IMR-90 (cell line): ENCODE measurements around the gene DHDH. TPM values are rescaled to one million over a fixed set of nuclear protein-coding genes. Genes with fewer than 3 reads are reported as not detected.

Experiments used
- ATAC-seq: fragments of 200-7000 bp; cut with Tn5 transposase; 2 replicates; pipeline ENCODE4 v1.9.1; 2020; ENCODE audit warnings: low read depth, mild to moderate bottlenecking, moderate library complexity
- BruUV-seq: library from RNA; stranded (reverse); fragments of 400-500 nt; replicated peaks from 2 replicates; lab custom pipeline; 2021; lab: Mats Ljungman, UMichigan
- CTCF ChIA-PET: fragments of 300-600 bp; formaldehyde crosslinking; extraction: SDS; loops from one replicate; lab custom pipeline; 2021; ENCODE audit warnings: antibody characterized with exemption; lab: Yijun Ruan, JAX
- POLR2A ChIA-PET: fragments of 300-600 bp; sonication (Branson Sonifier 250); formaldehyde crosslinking; loops from one replicate; lab custom pipeline; 2022; ENCODE audit warnings: antibody characterized with exemption; ENCODE audit not compliant: unreplicated experiment; lab: Charles Lee
- DNase-seq: peaks from one replicate; pipeline ENCODE4 v3.0.0; 2013
- H2AFZ ChIP-seq: replicated peaks from 2 replicates; pipeline ENCODE3; 2013; ENCODE audit warnings: low read length, mild to moderate bottlenecking; ENCODE audit not compliant: poor library complexity
- H2AK5ac ChIP-seq: 2 replicates; pipeline ENCODE4 v1.6.1; 2013; ENCODE audit warnings: low read depth, low read length, inconsistent platforms
- H2AK9ac ChIP-seq: replicated peaks from 2 replicates; pipeline ENCODE3; 2013; ENCODE audit warnings: mild to moderate bottlenecking, low read depth, low read length, moderate library complexity; ENCODE audit not compliant: poor library complexity
- H2BK120ac ChIP-seq: 2 replicates; pipeline ENCODE4 v1.6.1; 2013; ENCODE audit warnings: low read depth, low read length, inconsistent platforms
- H2BK15ac ChIP-seq: 3 replicates; pipeline ENCODE4 v1.6.1; 2013; ENCODE audit warnings: low read depth, low read length, inconsistent platforms
- H2BK20ac ChIP-seq: 2 replicates; pipeline ENCODE4 v1.6.1; 2013; ENCODE audit warnings: low read depth, mild to moderate bottlenecking, inconsistent platforms, low read length, moderate library complexity
- H2BK5ac ChIP-seq: 2 replicates; pipeline ENCODE4 v1.6.1; 2013; ENCODE audit warnings: mild to moderate bottlenecking, low read depth, low read length, inconsistent platforms; ENCODE audit not compliant: poor library complexity, severe bottlenecking
- H3K14ac ChIP-seq: replicated peaks from 2 replicates; pipeline ENCODE4 v1.6.1; 2013; ENCODE audit warnings: low read depth, low read length, inconsistent platforms
- H3K18ac ChIP-seq: 2 replicates; pipeline ENCODE4 v1.6.1; 2013; ENCODE audit warnings: low read depth, low read length, control low read depth
- H3K23ac ChIP-seq: 2 replicates; pipeline ENCODE4 v1.6.1; 2013; ENCODE audit warnings: low read depth, low read length, inconsistent platforms
- H3K27ac ChIP-seq: 2 replicates; pipeline ENCODE4 v1.5.1; 2013; ENCODE audit warnings: mild to moderate bottlenecking, control low read depth, low read length; ENCODE audit not compliant: insufficient read depth
- H3K27me3 ChIP-seq: 2 replicates; pipeline ENCODE4 v1.6.1; 2013; ENCODE audit warnings: low read length; ENCODE audit not compliant: control insufficient read depth, insufficient read depth
- H3K36me3 ChIP-seq: 2 replicates; pipeline ENCODE4 v1.6.1; 2013; ENCODE audit warnings: low read length, mixed read lengths; ENCODE audit not compliant: control insufficient read depth, insufficient read depth
- H3K4ac ChIP-seq: 2 replicates; pipeline ENCODE4 v1.6.1; 2013; ENCODE audit warnings: low read depth, low read length, inconsistent platforms
- H3K4me1 ChIP-seq: 2 replicates; pipeline ENCODE4 v1.6.1; 2013; ENCODE audit warnings: low read length, mixed read lengths; ENCODE audit not compliant: control insufficient read depth, insufficient read depth
- H3K4me2 ChIP-seq: 2 replicates; pipeline ENCODE4 v1.6.1; 2013; ENCODE audit warnings: low read depth, mild to moderate bottlenecking, control low read depth, low read length, moderate library complexity
- H3K4me3 ChIP-seq: 2 replicates; pipeline ENCODE4 v1.5.1; 2013; ENCODE audit warnings: low read depth, mild to moderate bottlenecking, control low read depth, low read length, moderate library complexity; ENCODE audit not compliant: insufficient read depth
- H3K56ac ChIP-seq: 2 replicates; pipeline ENCODE4 v1.6.1; 2013; ENCODE audit warnings: low read length, inconsistent platforms; ENCODE audit not compliant: insufficient read depth; ENCODE audit errors: extremely low read depth
- H3K79me1 ChIP-seq, 2 experiments: 2 replicates each; pipeline ENCODE4 v1.6.1; 2013; ENCODE audit warnings: low read length in 2 of 2, inconsistent platforms in 1 of 2, low read depth in 1 of 2
- H3K9ac ChIP-seq: 2 replicates; pipeline ENCODE4 v1.6.1; 2013; ENCODE audit warnings: low read depth, low read length, control low read depth
- H3K9me1 ChIP-seq: 2 replicates; pipeline ENCODE4 v1.6.1; 2013; ENCODE audit warnings: low read length, inconsistent platforms; ENCODE audit not compliant: insufficient read depth
- H3K9me3 ChIP-seq: 2 replicates; pipeline ENCODE4 v1.6.1; 2013; ENCODE audit warnings: low read length; ENCODE audit not compliant: control insufficient read depth, insufficient read depth
- H4K20me1 ChIP-seq: 2 replicates; pipeline ENCODE4 v1.6.1; 2013; ENCODE audit warnings: low read length, inconsistent platforms; ENCODE audit not compliant: insufficient read depth
- H4K5ac ChIP-seq: 2 replicates; pipeline ENCODE4 v1.6.1; 2013; ENCODE audit warnings: mild to moderate bottlenecking, low read depth, low read length, control low read depth
- H4K8ac ChIP-seq, 2 experiments: 2 replicates each; pipeline ENCODE4 v1.6.1; 2013; ENCODE audit warnings: low read depth in 2 of 2, low read length in 2 of 2, control low read depth in 1 of 2, inconsistent platforms in 1 of 2
- H4K91ac ChIP-seq: 2 replicates; pipeline ENCODE4 v1.6.1; 2013; ENCODE audit warnings: low read depth, low read length, inconsistent platforms; ENCODE audit not compliant: insufficient read depth
- BHLHE40 ChIP-seq: fragments of 150-350 bp; IDR thresholded peaks from 2 replicates; pipeline ENCODE4 v1.6.1; 2016; ENCODE audit warnings: mild to moderate bottlenecking, low read depth, low read length
- CEBPB ChIP-seq: IDR thresholded peaks from 2 replicates; pipeline ENCODE4 v1.6.1; 2012; ENCODE audit warnings: low read depth, low read length, improper control_type of control experiment
- MAZ ChIP-seq: IDR thresholded peaks from 2 replicates; pipeline ENCODE4 v1.6.1; 2012; ENCODE audit warnings: low read depth, mild to moderate bottlenecking, low read length, improper control_type of control experiment, moderate library complexity, borderline replicate concordance
- NFE2L2 ChIP-seq: fragments of 150-350 bp; IDR thresholded peaks from 2 replicates; pipeline ENCODE4 v1.6.1; 2016; ENCODE audit warnings: low read depth, mild to moderate bottlenecking, low read length
- POLR2A ChIP-seq: IDR thresholded peaks from 2 replicates; pipeline ENCODE4 v1.6.1; 2012; ENCODE audit warnings: mild to moderate bottlenecking, low read depth, low read length
- RAD21 ChIP-seq: IDR thresholded peaks from 2 replicates; pipeline ENCODE4 v1.6.1; 2012; ENCODE audit warnings: low read length, improper control_type of control experiment
- RFX5 ChIP-seq: IDR thresholded peaks from 2 replicates; pipeline ENCODE4 v1.8.0; 2012; ENCODE audit warnings: low read depth, mild to moderate bottlenecking, low read length, moderate library complexity
- WGBS, 2 experiments: methylation state at CpG; one replicate each; pipeline versions ENCODE4 v1.1.5 to v1.1.7; 2013; ENCODE audit warnings: missing lambda C conversion rate in 2 of 2; ENCODE audit not compliant: insufficient read length in 1 of 2; ENCODE audit errors: extremely low coverage in 2 of 2; 5-methylcytosine and 5-hydroxymethylcytosine counted together
- dilution Hi-C: fragments of 300-500 bp; cut with HindIII; formaldehyde crosslinking; loops from one replicate; pipeline ENCODE4 v1.14.3; 2018; ENCODE audit warnings: low sequenced_read_pairs; ENCODE audit not compliant: unreplicated experiment
- in situ Hi-C: fragments of 300-500 bp; cut with MboI; formaldehyde crosslinking; loops from 3 replicates; pipeline ENCODE4 v1.14.3; 2019; ENCODE audit warnings: low sequenced_read_pairs, inconsistent platforms, mixed read lengths
- intact Hi-C: fragments of 100-400 bp; cut with micrococcal nuclease; formaldehyde crosslinking; loops from 2 replicates; pipeline ENCODE4 v1.10.0; 2022
- polyA plus RNA-seq, 3 experiments: library from polyadenylated mRNA; depleted of rRNA; stranded (reverse); fragments of >200 nt; gene quantifications; 2 replicates each; pipeline ENCODE4 v1.2.3, GENCODE V29; 2012; ENCODE audit warnings: low replicate concordance in 1 of 3
- total RNA-seq: library from RNA; depleted of rRNA; stranded (reverse); fragments of >200 nt; gene quantifications from 2 replicates; pipeline ENCODE4 v1.2.3, GENCODE V29; 2012

Gene DHDH
- total and polyA plus RNA-seq, 2 of the 4 experiments (the other 2 are of a cell fraction) = 0.36 to 0.53 TPM

DNA sequence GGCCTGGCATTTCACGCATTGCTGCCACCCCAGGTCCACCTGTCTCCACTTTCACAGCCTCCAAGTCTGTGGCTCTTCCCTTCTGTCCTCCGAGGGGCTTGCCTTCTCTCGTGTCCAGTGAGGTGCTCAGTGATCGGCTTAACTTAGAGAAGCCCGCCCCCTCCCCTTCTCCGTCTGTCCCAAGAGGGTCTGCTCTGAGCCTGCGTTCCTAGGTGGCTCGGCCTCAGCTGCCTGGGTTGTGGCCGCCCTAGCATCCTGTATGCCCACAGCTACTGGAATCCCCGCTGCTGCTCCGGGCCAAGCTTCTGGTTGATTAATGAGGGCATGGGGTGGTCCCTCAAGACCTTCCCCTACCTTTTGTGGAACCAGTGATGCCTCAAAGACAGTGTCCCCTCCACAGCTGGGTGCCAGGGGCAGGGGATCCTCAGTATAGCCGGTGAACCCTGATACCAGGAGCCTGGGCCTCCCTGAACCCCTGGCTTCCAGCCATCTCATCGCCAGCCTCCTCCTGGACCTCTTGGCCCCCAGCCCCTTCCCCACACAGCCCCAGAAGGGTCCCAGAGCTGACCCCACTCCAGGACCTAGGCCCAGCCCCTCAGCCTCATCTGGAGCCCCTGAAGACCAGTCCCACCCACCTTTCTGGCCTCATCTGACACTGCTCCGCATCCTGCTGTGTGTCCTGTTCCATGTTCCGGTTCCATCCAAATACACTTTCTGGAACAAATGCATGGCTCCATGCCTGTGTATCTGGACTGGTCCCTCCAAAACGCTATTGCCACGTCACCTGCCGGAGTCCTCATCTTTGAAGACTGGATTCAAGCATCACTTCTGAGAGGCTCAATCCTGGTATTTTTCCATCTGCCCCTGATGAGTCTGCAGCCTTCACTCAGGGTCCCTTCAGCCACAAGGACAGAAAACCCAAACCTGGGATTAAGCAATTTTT, 10.7 kb upstream of the DHDH start (continued):
- TF ChIP-seq RAD21 = no peak
- no peak for TF ChIP-seq NFE2L2
- no peak for TF ChIP-seq POLR2A

DNA sequence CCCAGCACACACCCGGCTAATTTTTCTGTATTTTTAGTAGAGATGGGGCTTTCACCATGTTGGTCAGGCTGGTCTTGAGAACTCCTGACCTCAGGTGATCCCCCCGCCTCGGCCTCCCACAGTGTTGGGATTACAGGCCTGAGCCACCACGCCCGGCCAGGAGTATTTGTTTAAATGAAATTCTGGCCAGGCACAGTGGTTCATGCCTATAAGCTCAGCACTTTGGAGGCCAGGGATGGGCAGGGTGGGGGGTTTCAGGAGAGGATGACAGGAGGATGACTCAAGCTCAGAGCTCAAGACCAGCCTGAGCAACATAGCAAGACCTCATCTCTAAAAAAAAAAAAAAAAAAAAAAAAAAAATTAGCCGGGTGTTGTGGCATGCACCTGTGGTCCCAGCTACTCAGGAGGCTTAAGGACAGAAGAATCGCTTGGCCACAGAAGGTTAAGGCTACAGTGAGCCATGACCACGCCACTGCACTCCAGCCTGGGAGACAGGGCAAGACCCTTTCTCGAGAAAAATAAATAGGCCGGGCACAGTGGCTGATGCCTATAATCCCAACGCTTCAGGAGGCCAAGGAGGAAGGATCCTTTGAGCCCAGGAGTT, 8.2 kb upstream of the DHDH start:
- no peak overlapping the region for H2AFZ ChIP-seq
- H3K4me1 ChIP-seq = peaks cover 11% of the 10 kb centered on the region
- dilution Hi-C loops = no loop called here
- no peak overlapping the region for H3K14ac ChIP-seq
- H4K8ac ChIP-seq = peak overlapping the region in 1 of 2 experiments; percentile 19; a peak in 1 of 4 replicates
- H2BK5ac ChIP-seq = no peak overlapping the region
- no peak overlapping the region for H3K4me3 ChIP-seq
- DNase-seq = peak; percentile 91
- peak overlapping the region; percentile 76 for H3K4ac ChIP-seq
- peak; percentile 62 for ATAC-seq
- 100% methylated on average over 1 of the region's 11 CpGs; no CpG with 5 or more reads in 1 of the 2 experiments for WGBS, 2 experiments
- no peak overlapping the region for H3K4me2 ChIP-seq
- no peak overlapping the region for H3K18ac ChIP-seq
- no peak overlapping the region for H2BK20ac ChIP-seq
- H3K36me3 ChIP-seq = peaks cover 22% of the 10 kb centered on the region
- no peak overlapping the region for H4K91ac ChIP-seq
- H3K27me3 ChIP-seq = no peaks in the 10 kb centered on the region
- in situ Hi-C loops = no loop called here
- no peaks in the 10 kb centered on the region for H3K9me3 ChIP-seq
- POLR2A ChIA-PET = interaction anchor here (0.6 kb wide), 2 partner anchors 10 to 35 kb away, joined by 3 to 11 read pairs; no protein-coding TSS in a partner anchor
- peaks cover 9% of the 10 kb centered on the region; the same call in 1 of the 2 replicates for H3K9me1 ChIP-seq
- H3K23ac ChIP-seq = 0 out of 2 replicates have a peak overlapping the region, but pooled peaks have one; percentile 1
- BruUV-seq = no TSS peak
- CTCF ChIA-PET = interaction anchor here (0.6 kb wide), 1 partner anchor 23 kb away, joined by 3 read pairs; no protein-coding TSS in a partner anchor
- no peak overlapping the region for H2BK15ac ChIP-seq
- H4K5ac ChIP-seq = no peak overlapping the region
- intact Hi-C loops = no loop called here
- TF ChIP-seq MAZ (0 out of 2 replicates have a peak, but pooled peaks have one; percentile 15), RFX5 (no peak), CEBPB (no peak), BHLHE40 (no peak)
- H3K56ac ChIP-seq = no peak overlapping the region
- H3K79me1 ChIP-seq = peaks cover 0 to 5% of the 10 kb centered on the region in 2 experiments; a peak in 1 of 4 replicates
- no peak overlapping the region for H3K9ac ChIP-seq
- H2BK120ac ChIP-seq = peak overlapping the region; percentile 66; the same call in 1 of the 2 replicates
- H3K27ac ChIP-seq = no peak overlapping the region
- peak overlapping the region; percentile 51; the same call in 1 of the 2 replicates for H2AK5ac ChIP-seq
- no peaks in the 10 kb centered on the region for H4K20me1 ChIP-seq
- H2AK9ac ChIP-seq = peak overlapping the region; percentile 61
